Gastrocnemius medialis (tissue), 4 donors: ENCODE measurements around the gene HSPA2. TPM values are rescaled to one million over a fixed set of nuclear protein-coding genes. Genes with fewer than 3 reads are reported as not detected.

ENCODE experiments used
- ATAC-seq, 2 donors: fragments of 150-250 bp; one replicate each; pipeline ENCODE4 v1.9.1; 2016
- DNase-seq, 2 donors: peaks; one replicate each; pipeline ENCODE4 v3.0.0-alpha.2; 2019
- H3K27ac ChIP-seq, 4 donors: fragments of 200-600 bp; sonication (generic); 1 replicate in 1 of 4; 2 replicates in 3 of 4; pipeline ENCODE4 v1.5.1; 2016 to 2018; ENCODE audit warnings: mild to moderate bottlenecking in 2 of 4, moderate library complexity in 1 of 4
- H3K27me3 ChIP-seq, 3 donors: fragments of 200-600 bp; sonication (generic) in 2 of 3; 1 replicate in 1 of 3; 2 replicates in 2 of 3; pipeline versions ENCODE4 v1.5.1 to v1.6.0; 2016 to 2019; ENCODE audit warnings: mild to moderate bottlenecking in 1 of 3, moderate library complexity in 1 of 3
- H3K36me3 ChIP-seq, 2 donors: fragments of 200-600 bp; sonication (generic) in 1 of 2; one replicate each; pipeline ENCODE4 v1.5.1; 2017 to 2018
- H3K4me1 ChIP-seq, 2 donors: fragments of 200-600 bp; sonication (generic) in 1 of 2; one replicate each; pipeline ENCODE4 v1.5.1; 2016 to 2017; ENCODE audit warnings: mild to moderate bottlenecking in 2 of 2
- H3K4me3 ChIP-seq, 4 donors: fragments of 200-600 bp; sonication (generic) in 3 of 4; 1 replicate in 1 of 4; 2 replicates in 3 of 4; pipeline ENCODE4 v1.5.1; 2016 to 2019; ENCODE audit warnings: mild to moderate bottlenecking in 2 of 4
- H3K9me3 ChIP-seq, 3 donors: fragments of 200-600 bp; sonication (generic) in 2 of 3; 1 replicate in 1 of 3; 2 replicates in 2 of 3; pipeline ENCODE4 v1.5.1; 2016 to 2019
- CTCF ChIP-seq, 5 experiments: fragments of 450-650 bp in 3 of 5; fragments of 200-600 bp in 2 of 5; sonication (generic) in 2 of 5; IDR thresholded peaks in 4 of 5; conservative IDR thresholded peaks in 1 of 5; 1 replicate in 4 of 5; 2 replicates in 1 of 5; pipeline ENCODE4 v1.5.1; 2016 to 2019; ENCODE audit warnings: antibody characterized with exemption in 5 of 5, mild to moderate bottlenecking in 3 of 5, moderate library complexity in 3 of 5
- POLR2A ChIP-seq, 2 donors: fragments of 450-650 bp; IDR thresholded peaks; one replicate each; pipeline ENCODE4 v1.6.1; 2017; ENCODE audit warnings: antibody characterized with exemption in 2 of 2, mild to moderate bottlenecking in 2 of 2, moderate library complexity in 2 of 2
- in situ Hi-C, 4 donors: fragments of 200-750 bp; cut with MboI; loops; one replicate each; pipeline versions ENCODE4 v1.15.0 to v1.8.0; 2017; ENCODE audit warnings: low sequenced_read_pairs in 4 of 4
- intact Hi-C: fragments of 100-400 bp; cut with DNase I; formaldehyde crosslinking; loops from one replicate; pipeline ENCODE4 v1.15.1; 2023; ENCODE audit warnings: low total_unique reads
- total RNA-seq, 4 donors: library from RNA; depleted of rRNA; stranded (reverse); fragments of >200 nt; gene quantifications; one replicate each; pipeline versions ENCODE4 v1.1.0 to v1.2.3, GENCODE V29; 2016

HSPA2 gene
- total RNA-seq, 4 donors from 2014 or later, result 69.6 to 113 (median 96.4) TPM

- TF ChIP-seq CTCF (IDR thresholded peaks at IDR 0.05 in 4 of 5, conservative IDR thresholded peaks at IDR 0.05 in 1 of 5), result no peak
- TF ChIP-seq POLR2A (IDR thresholded peaks at IDR 0.05), result no peak
- intact Hi-C loops (no loop called here), in situ Hi-C loops (no loop called here)
- no peaks in the 10 kb centered on the region for H3K9me3 ChIP-seq
- H3K36me3 ChIP-seq, result no peaks in the 10 kb centered on the region
- DNase-seq, result no peak
- H3K4me3 ChIP-seq, result no peak overlapping the region
- H3K27ac ChIP-seq, result peak overlapping the region; percentile 37 to 86 (median 63)
- peaks cover 24% of the 10 kb centered on the region in 2 donors for H3K4me1 ChIP-seq
- ATAC-seq, result no peak
- no peaks in the 10 kb centered on the region for H3K27me3 ChIP-seq
Observed at GRCh38 chr14:64580467-64580866, 39.9 kb downstream of the HSPA2 start.

- no peaks in the 10 kb centered on the region for H3K36me3 ChIP-seq
- TF ChIP-seq POLR2A (IDR thresholded peaks at IDR 0.05) (no peak), CTCF (IDR thresholded peaks at IDR 0.05 in 4 of 5, conservative IDR thresholded peaks at IDR 0.05 in 1 of 5) (no peak)
- no peak for DNase-seq
- no peaks in the 10 kb centered on the region for H3K9me3 ChIP-seq
- H3K27ac ChIP-seq, result peak overlapping the region; percentile 37 to 86 (median 63)
- ATAC-seq, result no peak
- in situ Hi-C loops (no loop called here), intact Hi-C loops (no loop called here)
- H3K4me1 ChIP-seq, result peaks cover 24% of the 10 kb centered on the region in 2 donors
- no peaks in the 10 kb centered on the region for H3K27me3 ChIP-seq
- no peak overlapping the region for H3K4me3 ChIP-seq
Observed at GRCh38 chr14:64581363-64581762, 40.8 kb downstream of the HSPA2 start.

GRCh38 chr14:64581817-64582216, 41.3 kb downstream of the HSPA2 start:
- ATAC-seq (no peak), DNase-seq (peak in 1 of 2 donors; percentile 33)
- Histone ChIP-seq H3K4me3 (no peak overlapping the region), H3K27me3 (no peaks in the 10 kb centered on the region), H3K9me3 (no peaks in the 10 kb centered on the region), H3K4me1 (peaks cover 24% of the 10 kb centered on the region in 2 donors), H3K36me3 (no peaks in the 10 kb centered on the region), H3K27ac (peak overlapping the region; percentile 41 to 86 (median 60))
- in situ Hi-C loops, result no loop called here
- intact Hi-C loops, result no loop called here
- no peak for TF ChIP-seq POLR2A (IDR thresholded peaks at IDR 0.05)
- no peak for TF ChIP-seq CTCF (IDR thresholded peaks at IDR 0.05 in 4 of 5, conservative IDR thresholded peaks at IDR 0.05 in 1 of 5)

GRCh38 chr14:64584190-64584589, 43.6 kb downstream of the HSPA2 start:
- H3K4me1 ChIP-seq, result peaks cover 24% of the 10 kb centered on the region in 2 donors
- intact Hi-C loops (no loop called here), in situ Hi-C loops (no loop called here)
- H3K36me3 ChIP-seq, result no peaks in the 10 kb centered on the region
- peak overlapping the region in 1 of 4 donors; percentile 1 for H3K4me3 ChIP-seq
- peak; percentile 17 to 67 for DNase-seq
- TF ChIP-seq POLR2A (IDR thresholded peaks at IDR 0.05) (no peak), CTCF (IDR thresholded peaks at IDR 0.05 in 4 of 5, conservative IDR thresholded peaks at IDR 0.05 in 1 of 5) (no peak)
- no peaks in the 10 kb centered on the region for H3K27me3 ChIP-seq
- ATAC-seq, result peak; percentile 88 to 90
- H3K9me3 ChIP-seq, result no peaks in the 10 kb centered on the region
- H3K27ac ChIP-seq, result peak overlapping the region; percentile 73 to 87 (median 82)

- no peak for DNase-seq
- ATAC-seq, result no peak
- Histone ChIP-seq H3K27ac (no peak overlapping the region), H3K4me1 (no peaks in the 10 kb centered on the region), H3K4me3 (no peak overlapping the region), H3K9me3 (no peaks in the 10 kb centered on the region), H3K27me3 (no peaks in the 10 kb centered on the region), H3K36me3 (no peaks in the 10 kb centered on the region)
- intact Hi-C loops (no loop called here), in situ Hi-C loops (no loop called here)
- no peak for TF ChIP-seq CTCF (IDR thresholded peaks at IDR 0.05 in 4 of 5, conservative IDR thresholded peaks at IDR 0.05 in 1 of 5)
- TF ChIP-seq POLR2A (IDR thresholded peaks at IDR 0.05), result no peak
Observed at GRCh38 chr14:64591809-64592208, 51.3 kb downstream of the HSPA2 start.
